HL-60/S4 treated with phorbol 12-myristate 13-acetate at 8.2 ng/mL for 4 days and 3 days (cell line): ENCODE results near the gene GPC5.
"Not testable (repeated sequence)": the region's sequence is repeated elsewhere in the genome, so short reads cannot be mapped to it uniquely, and the experiment has no call there.

Experiments
- in situ Hi-C: fragments of 300-500 bp; cut with MboI; formaldehyde crosslinking; loops from 2 replicates; pipeline ENCODE4 v1.15.0; 2022; ENCODE audit warnings: low sequenced_read_pairs

The GPC5 gene

DNA sequence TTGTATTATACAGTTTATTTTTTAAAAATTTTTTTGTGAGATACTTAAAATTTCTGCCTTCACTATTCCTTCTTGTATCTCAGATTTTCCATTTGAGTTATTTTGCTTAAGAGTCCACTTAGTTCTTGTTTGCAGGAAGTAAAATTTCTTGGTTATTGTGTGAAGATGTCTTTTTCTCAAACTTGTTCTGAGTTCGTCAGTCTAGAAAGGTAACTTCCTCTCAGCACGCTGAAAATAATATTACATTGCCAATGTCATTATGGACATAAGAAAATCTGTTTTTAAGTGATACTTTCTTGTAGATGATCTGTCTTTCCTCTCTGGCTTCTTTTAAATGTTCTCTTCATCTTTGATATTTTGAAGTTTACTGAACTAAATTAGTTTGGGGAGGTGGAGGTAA lies 1096.5 kb downstream of the GPC5 start:
- in situ Hi-C loops: no loop called here

DNA sequence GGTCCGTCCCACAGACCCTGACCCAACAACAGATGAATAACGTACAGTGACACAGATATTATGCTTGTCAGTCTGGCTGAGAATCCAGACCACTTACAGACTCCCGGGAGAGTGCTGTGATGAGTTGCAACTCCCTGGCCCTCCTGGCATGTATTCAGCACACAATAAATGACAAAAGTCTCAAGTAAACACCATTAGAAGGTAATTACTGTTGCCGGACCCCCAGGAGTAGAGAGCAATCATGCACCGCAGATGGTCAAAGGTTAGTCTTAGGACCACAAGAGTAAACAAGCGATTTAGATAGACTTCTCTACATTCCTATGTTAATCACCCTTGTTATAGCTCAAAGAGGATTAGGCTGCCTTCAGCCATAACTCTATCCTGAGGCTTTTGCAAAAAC lies 1101.8 kb downstream of the GPC5 start:
- in situ Hi-C loops: no loop called here

DNA sequence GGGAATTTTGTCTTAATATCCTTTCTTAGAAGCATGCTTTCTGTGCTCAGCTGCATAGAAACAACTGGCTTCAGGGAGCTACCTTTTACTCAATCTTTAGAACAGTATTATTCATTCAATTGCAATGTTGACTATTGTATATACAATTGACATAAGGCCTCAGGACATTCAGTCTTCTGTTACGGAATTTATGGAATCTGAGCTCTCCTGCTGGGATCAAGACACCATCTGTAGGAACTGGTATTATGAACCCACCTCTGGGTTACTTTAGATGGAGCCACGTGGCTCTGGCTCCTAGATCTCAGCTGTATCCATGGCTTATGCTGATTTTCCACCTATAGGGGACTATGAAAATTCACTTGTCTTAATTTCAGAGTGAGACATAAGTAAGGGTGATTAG lies 1112.0 kb downstream of the GPC5 start:
- in situ Hi-C loops: no loop called here

DNA sequence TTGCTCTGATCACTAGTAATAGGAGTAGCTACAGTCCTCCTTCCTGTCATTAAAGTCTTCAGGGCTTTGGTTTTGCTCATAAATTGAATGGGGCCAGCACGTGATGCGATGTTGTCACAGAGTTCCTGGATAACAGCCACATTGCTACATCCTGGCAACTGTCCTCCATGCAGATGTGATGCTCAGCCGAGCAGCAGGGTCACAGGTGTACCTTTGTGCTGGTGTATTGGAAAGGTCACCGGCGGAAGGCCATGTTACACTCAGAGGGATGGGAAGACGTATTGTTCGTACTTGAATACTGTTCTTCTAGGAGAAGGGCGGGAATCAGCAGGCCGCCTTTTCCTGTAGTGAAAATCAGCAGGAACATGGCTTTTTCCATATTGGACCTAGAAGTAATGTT lies 1114.4 kb downstream of the GPC5 start:
- in situ Hi-C loops: no loop called here

DNA sequence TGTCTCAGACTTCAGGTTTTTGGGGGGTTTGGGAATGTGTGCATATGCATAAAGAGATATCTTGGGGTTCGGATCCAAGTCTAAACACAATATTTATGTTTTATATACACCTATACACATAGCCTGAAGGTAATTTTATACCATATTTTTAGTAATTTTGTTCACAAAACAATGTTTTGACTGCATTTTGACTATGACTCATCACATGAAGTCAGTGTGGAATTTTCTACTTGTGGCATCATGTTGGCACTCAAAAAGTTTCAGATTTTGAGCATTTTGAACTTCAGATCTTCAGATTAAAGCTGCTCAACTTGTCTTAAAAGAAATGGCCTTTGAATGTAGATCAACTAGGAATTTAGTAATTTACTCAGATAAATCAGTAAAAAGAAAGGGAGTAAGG lies 1115.3 kb downstream of the GPC5 start:
- in situ Hi-C loops: no loop called here

DNA sequence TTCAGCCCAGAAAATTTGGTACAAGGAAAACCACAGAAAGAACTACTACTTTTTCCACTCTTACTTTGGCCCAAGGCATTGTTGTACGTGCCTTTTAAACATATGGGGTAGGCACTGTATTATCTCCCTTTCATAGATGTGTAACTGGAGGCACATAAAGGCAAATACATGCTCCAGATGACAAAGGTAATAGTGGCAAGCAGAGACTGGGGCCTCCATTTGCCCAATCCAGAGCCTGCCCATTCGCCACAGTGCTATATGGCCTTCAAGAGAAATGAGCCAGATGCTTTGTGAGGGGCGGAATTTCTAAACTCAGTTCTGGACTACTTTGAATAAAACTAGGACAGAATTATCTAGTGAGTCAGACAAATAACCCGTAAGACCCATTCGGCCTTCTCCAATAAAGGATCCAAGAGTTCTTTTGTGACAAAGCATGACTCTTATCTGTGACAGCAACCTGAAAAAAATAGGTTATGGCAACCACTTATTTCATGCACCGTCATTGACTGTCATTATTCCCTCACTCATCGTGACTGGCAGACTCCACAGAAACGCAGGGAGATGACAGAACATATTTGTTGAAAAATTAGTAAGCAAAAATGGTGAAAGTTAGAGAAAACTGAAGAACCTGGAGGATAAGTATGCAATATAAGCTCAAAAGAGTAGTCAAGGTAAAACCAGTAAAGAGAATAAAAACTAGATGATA lies 1116.2 kb downstream of the GPC5 start:
- in situ Hi-C loops: no loop called here

DNA sequence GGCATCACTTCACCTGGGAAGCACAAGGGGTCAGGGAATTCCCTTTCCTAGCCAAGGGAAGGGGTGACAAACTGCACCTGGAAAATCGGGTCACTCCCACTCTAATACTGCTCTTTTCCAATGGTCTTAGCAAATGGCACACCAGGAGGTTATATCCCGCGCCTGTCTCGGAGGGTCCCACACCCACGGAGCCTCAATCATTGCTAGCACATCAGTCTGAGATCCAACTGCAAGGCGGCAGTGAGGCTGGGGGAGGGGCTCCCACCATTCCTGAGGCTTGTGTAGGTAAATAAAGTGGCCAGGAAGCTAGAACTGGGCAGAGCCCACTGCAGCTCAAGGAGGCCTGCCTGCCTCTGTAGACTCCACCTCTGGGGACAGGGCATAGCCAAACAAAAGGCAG lies 1118.5 kb downstream of the GPC5 start:
- in situ Hi-C loops: not testable (repeated sequence)

DNA sequence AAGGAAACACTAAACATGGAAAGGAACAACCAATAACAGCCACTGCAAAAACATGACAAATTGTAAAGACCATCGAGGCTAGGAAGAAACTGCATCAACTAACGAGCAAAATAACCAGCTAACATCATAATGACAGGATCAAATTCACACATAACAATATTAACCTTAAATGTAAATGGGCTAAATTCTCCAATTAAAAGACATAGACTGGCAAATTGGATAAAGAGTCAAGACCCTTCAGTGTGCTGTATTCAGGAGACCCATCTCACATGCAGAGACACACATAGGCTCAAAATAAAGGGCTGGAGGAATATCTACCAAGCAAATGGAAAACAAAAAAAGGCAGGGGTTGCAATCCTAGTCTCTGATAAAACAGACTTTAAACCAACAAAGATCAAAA lies 1120.2 kb downstream of the GPC5 start:
- in situ Hi-C loops: not testable (repeated sequence)

DNA sequence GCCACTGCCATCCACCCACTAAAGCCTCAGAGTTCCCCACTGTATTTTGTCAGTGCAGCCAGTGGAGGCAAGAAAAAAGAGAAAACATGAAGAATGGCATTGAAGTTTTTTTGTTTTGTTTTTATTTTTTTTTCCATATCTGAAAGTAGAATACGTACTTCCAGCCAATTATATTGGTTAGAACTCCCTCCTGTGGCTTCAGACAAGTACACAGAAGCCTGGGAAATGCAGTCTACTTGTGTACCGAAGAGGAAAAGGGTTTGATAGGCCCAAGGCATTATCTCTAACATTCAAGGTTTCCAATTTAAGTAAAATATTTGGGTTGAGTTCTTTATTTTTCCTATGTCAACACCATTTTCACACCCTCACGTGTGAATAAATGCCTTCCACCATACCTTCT lies 1131.9 kb downstream of the GPC5 start:
- in situ Hi-C loops: no loop called here

DNA sequence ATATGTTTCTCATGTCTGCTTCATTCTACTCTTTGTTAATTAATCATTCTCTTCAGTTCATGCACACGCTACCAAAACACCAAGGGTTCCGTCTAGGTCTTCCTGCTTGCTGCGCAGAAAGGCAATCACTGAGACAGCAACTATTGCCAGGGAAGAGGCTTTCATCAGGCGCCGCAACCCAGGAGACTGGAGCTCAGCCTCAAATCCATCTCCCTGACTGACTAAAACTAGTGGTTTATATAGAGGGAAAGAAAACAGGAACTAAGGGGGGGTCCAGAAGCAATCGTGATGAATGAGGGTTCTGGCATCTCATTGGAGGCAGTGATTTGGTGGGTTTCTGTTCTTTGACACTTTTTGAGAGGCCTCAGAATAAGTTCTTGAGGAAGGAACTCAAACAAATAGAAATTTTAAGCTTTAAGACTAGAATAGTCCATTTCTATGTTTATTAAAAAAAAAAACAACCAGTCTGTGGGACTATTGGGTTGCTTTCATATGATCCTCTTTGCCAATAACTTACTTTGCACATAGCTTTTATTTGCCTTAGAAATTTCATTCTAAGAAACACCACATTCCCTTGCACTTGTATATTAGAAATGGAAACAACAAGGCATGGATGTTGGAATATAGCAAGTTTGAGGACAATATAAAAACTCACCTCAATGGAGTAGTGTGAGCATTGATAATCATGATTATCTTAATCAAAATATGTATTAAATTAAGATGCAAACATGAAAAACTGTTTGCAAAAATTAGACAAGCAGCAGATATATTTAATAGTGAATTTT lies 1137.0 kb downstream of the GPC5 start:
- in situ Hi-C loops: no loop called here

DNA sequence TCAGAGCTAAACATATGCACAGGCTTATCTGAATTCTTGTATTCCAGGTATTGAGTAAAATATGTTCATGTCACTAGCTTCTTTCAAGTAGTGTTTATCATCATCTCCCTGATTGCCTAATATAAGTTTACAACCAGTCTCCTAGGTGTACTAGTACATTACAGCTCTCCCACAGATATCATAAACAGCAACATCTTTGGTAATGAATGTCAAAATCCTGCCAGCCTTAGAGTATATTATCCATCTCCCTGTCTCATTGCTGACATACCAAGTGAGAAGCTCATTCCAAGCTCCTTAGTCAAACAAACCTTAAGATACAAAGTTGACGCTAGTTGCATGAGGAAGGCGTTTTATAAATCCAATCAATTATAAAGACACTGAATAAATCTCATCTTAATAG lies 1139.0 kb downstream of the GPC5 start:
- in situ Hi-C loops: no loop called here

DNA sequence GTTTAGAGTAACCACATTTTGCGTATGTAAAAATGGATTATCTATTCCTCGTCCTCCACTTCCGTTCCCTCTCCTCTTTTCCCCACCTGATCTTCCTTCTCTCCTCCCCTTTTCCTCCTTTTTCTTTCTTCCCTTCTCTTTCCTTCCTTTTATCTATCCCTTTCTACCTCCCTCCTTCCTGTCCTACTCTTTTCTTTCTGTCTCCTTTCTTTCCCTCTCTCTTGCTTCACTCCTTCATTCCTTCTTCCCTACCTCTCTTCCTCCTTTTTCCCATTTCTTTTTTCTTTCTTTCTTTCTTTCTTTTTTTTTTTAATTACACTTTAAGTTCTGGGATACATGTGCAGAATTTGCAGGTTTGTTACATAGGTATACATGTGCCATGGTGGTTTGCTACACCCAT lies 1139.7 kb downstream of the GPC5 start:
- in situ Hi-C loops: no loop called here

DNA sequence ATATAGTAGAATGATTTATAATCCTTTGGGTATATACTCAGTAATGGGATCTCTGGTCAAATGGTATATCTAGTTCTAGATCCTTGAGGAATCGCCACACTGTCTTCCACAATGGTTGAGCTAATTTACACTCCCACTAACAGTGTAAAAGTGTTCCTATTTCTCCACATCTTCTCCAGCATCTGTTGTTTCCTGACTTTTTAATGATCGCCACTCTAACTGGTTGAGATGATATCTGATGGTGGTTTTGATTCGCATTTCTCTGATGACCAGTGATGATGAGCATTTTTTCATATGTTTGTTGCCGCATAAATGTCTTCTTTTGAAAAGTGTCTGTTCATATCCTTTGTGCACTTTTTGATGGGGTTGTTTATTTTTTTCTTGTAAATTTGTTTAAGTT lies 1140.7 kb downstream of the GPC5 start:
- in situ Hi-C loops: not testable (repeated sequence)

DNA sequence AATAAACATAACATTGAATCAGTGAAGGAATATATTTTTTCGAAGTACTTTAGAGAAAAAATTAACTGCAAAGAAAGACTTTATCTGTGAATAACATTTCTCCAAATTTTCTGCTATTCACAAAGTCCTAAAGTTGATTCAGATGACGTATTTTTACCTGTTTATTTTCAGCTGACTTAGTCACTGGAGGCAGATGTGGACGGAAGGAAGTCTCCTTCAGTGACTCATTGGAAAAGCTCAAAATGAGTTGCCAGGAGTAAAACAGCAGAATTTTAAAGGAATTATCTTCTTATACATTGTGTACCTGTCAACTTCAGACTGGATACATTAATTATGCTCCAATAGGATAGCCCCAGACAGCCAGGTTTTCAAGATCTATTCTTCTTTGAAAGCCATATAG lies 1148.8 kb downstream of the GPC5 start:
- in situ Hi-C loops: no loop called here

DNA sequence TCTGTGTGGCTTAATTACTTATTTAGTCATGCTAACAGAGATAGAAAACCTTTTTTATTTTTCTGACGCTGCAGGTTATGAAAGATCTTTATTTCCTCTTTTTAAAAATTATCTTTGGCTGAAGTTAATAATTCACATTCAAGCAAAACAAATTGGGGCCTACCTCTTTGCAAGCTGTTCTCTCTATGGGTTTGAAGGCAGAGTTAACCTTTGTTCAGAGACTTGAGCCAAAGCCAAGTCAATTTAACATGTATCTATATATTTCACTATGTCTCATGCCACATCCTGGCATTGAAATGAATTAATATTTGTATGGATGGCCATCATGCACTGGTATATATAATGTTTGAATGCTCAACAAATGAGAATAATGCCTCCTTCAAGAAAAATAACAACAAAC lies 1150.9 kb downstream of the GPC5 start:
- in situ Hi-C loops: no loop called here

DNA sequence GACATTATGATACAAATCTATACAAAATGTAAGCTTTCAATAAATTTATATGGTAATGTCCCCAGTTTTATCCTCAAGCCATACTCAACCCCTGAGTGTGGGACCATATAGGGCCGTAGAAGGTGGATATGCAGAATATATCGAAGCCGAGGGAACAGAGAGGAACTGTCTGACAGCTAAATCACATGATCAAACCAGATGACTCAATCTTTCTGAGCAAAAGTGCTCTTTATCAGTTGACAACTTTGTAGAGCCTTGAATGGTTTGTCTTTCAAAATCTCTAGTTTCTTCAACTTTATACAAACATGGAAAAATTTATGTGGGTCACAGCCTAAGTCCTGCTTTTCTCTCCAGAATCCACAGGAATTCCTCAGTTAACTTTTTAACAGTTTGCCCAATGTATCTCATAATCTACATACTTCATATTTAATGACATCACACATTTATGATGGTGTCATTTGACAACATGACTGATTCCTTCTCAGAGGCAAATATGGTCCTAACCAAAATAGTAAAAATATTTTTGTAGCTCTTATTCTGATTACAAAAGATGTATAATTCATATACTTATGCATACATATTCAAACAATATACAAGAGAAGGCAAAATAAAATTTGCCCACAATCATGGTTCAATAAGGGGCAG lies 1155.2 kb downstream of the GPC5 start:
- in situ Hi-C loops: no loop called here

DNA sequence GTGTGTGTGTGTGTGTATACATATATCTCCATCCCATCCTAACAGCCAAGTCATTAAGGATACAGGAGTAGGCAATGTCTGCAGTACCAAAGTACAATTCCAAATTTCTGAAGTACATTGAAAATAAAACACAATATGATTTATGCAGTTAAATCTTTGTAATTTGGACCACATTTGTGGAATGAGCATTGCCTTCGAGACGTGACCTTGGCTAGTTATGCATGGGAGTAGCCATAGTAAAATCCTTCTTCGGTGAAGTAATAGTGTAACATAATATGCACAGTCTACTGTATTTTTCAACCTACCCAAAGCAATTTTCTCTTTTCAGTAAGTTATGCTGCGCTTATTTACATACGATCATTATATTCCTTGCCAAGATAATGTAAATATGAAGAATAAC lies 1162.5 kb downstream of the GPC5 start:
- in situ Hi-C loops: no loop called here

DNA sequence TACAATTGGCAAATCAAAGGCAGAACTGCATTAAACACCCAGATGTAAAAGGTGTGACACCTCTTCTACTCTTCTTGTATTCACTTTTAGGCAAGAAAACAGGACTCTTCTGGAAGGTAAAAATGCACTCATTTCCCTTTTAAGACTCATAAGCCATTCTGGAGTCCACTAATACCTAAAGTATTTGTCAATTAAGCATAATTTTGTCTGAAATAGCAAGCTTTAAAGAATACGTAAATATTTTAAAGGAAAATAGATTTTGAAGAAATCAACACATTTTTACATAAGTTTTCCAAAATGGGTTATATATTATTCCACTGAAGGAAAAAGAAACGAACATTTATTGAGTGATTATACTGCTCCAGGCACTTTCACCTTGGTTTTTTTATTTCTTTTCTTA lies 1166.5 kb downstream of the GPC5 start:
- in situ Hi-C loops: no loop called here

DNA sequence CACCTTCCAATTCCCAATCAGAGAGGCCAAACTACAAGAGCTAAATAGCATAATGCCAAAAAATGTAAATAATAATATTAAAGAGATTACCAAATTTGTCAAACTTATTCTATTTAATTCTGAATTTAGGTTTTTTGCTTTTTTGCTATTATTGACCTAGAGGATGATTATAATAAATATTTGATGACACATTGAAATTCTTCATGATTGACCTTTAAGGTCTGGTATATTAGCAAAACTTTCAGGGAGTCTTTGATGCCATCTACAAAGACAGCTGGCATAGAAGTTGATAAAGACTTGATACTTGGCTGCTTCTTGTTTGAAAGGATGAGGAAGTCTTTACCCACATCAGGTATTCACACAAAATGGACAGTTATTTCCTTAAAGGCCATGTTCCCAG lies 1168.3 kb downstream of the GPC5 start:
- in situ Hi-C loops: no loop called here

DNA sequence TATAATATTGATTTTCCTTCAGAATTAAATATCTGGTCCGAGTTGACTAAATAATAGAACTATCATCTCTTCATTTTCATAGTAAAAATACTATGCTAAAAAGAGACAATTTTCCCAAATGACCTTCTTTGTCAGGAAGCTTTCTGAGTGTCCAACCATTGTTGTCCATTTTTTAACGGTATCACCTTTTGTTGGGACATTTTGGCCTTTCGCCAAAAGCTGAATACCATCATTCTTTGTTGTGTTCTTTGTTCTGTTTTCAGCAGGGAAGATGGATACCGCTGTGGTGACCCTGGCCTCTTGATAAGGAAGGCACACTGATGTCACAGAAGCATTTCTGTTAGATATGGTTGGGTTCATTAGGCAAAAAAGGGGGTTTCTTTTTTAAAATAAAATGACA lies 1173.8 kb downstream of the GPC5 start:
- in situ Hi-C loops: no loop called here

DNA sequence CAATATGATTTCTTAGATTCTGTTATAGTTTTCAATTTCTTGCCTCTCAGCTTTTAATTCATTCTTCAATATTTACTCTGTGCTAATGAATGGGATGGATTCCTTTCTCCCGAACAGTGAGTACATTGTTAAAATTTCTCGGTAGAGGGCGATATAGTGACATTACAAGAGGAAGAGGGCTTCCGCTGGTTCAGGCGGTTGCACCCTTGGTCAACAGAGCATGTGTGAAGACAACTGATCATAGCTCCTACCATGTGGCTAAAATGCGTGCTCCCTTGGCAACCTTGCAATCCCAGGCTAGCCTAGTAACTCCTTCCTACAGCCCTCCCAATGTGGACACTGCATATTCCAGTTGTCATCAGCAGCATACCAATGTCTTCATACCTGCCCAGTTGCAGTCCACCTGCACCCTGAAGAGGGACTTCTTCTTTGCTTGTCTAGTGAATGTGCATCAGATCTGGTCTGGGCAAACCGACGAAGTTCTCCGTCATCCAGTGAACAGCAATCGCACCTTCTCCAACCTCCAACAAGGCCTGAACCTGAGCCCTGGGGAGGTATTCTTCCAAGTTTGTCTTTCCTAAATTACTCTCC lies 1175.1 kb downstream of the GPC5 start:
- in situ Hi-C loops: no loop called here

DNA sequence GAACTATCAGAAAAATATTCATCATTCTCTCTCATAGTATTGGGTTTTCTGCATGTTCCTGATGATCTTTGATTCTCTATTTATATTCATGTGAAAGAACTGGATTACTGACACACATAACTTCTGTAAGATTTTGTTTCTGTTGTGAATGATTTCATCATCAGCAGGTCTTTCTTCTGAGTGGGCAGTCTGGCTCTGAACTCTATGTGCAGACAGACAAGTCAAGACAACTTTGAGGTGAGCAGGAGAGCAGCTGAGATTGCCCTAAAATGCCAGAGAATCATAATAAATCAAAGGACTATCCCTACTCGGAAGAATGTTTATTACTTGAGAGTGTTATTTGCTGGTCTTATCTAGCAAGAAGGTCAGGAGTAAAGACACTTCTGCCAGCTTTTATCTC lies 1176.1 kb downstream of the GPC5 start:
- in situ Hi-C loops: no loop called here
